HG03558 (cell line): ENCODE measurements around the gene VPS9D1.
"Not testable (repeated sequence)": the region's sequence is repeated elsewhere in the genome, so short reads cannot be mapped to it uniquely, and the experiment has no call there.

Experiments
- ATAC-seq: cut with Tn5 transposase; IDR thresholded peaks from one replicate; pipeline ENCODE4 v1.9.1; 2021; ENCODE audit warnings: moderate number of reproducible peaks; ENCODE audit not compliant: unreplicated experiment; ENCODE audit errors: extremely low read depth

Gene VPS9D1

GRCh38 chr16:89695875-89696669, 24.6 kb downstream of the VPS9D1 start:
- no peak for ATAC-seq

GRCh38 chr16:89695086-89695874, 25.4 kb downstream of the VPS9D1 start:
- ATAC-seq = no peak

- not testable (repeated sequence) for ATAC-seq
Measured at GRCh38 chr16:89694784-89695085, 26.0 kb downstream of the VPS9D1 start.

- ATAC-seq = no peak
Measured at GRCh38 chr16:89693931-89694783, 26.5 kb downstream of the VPS9D1 start.

GRCh38 chr16:89693289-89693731, 27.4 kb downstream of the VPS9D1 start:
- no peak for ATAC-seq

GRCh38 chr16:89691986-89692569, 28.6 kb downstream of the VPS9D1 start:
- no peak for ATAC-seq

GRCh38 chr16:89691231-89691985, 29.3 kb downstream of the VPS9D1 start:
- ATAC-seq = no peak

GRCh38 chr16:89690392-89690901, 30.3 kb downstream of the VPS9D1 start:
- no peak for ATAC-seq

GRCh38 chr16:89689621-89690020, 31.1 kb downstream of the VPS9D1 start:
- not testable (repeated sequence) for ATAC-seq

- no peak for ATAC-seq
Measured at GRCh38 chr16:89689142-89689541, 31.6 kb downstream of the VPS9D1 start.

GRCh38 chr16:89688395-89688794, 32.3 kb downstream of the VPS9D1 start:
- ATAC-seq = no peak

GRCh38 chr16:89687092-89687940, 33.4 kb downstream of the VPS9D1 start:
- ATAC-seq = no peak

- ATAC-seq = peak; percentile 45
Measured at GRCh38 chr16:89686520-89687091, 34.1 kb downstream of the VPS9D1 start, which contains the start of gene CDK10. Gene CDK10, plus strand, starts transcription at chr16:89686689. Its CDS starts 22 bp downstream, at chr16:89686711.

GRCh38 chr16:89685916-89686315, 34.8 kb downstream of the VPS9D1 start:
- ATAC-seq = no peak

GRCh38 chr16:89678258-89678657, 42.4 kb downstream of the VPS9D1 start:
- no peak for ATAC-seq

- no peak for ATAC-seq
Measured at GRCh38 chr16:89672177-89672941, 48.3 kb downstream of the VPS9D1 start.

GRCh38 chr16:89671565-89671964, 49.1 kb downstream of the VPS9D1 start:
- not testable (repeated sequence) for ATAC-seq
